Fibroblast of villous mesenchyme (primary cell): ENCODE results near the gene ANKMY2. TPM values are rescaled to one million over a fixed set of nuclear protein-coding genes. Genes with fewer than 3 reads are reported as not detected.

Experiments used
- DNase-seq: peaks from one replicate; pipeline ENCODE4 v3.0.0-alpha.2; 2010; ENCODE audit warnings: low read depth
- H3K4me3 ChIP-seq: 2 replicates; pipeline ENCODE4 v1.5.1; 2011; ENCODE audit warnings: low read depth, mild to moderate bottlenecking, low read length
- total RNA-seq: library from RNA; depleted of rRNA; stranded (reverse); fragments of >200 nt; gene quantifications from 2 replicates; pipeline ENCODE4 v1.2.3, GENCODE V29; 2012
- TF ChIP-seq, protein P1 (sequence below): IDR thresholded peaks from 2 replicates; pipeline ENCODE4 v1.5.1; 2012; ENCODE audit warnings: low read depth, mild to moderate bottlenecking, low read length; ENCODE audit not compliant: insufficient read depth

Gene ANKMY2
- total RNA-seq, 1 donor = 28.5 TPM

- TF ChIP-seq, protein P1, sequence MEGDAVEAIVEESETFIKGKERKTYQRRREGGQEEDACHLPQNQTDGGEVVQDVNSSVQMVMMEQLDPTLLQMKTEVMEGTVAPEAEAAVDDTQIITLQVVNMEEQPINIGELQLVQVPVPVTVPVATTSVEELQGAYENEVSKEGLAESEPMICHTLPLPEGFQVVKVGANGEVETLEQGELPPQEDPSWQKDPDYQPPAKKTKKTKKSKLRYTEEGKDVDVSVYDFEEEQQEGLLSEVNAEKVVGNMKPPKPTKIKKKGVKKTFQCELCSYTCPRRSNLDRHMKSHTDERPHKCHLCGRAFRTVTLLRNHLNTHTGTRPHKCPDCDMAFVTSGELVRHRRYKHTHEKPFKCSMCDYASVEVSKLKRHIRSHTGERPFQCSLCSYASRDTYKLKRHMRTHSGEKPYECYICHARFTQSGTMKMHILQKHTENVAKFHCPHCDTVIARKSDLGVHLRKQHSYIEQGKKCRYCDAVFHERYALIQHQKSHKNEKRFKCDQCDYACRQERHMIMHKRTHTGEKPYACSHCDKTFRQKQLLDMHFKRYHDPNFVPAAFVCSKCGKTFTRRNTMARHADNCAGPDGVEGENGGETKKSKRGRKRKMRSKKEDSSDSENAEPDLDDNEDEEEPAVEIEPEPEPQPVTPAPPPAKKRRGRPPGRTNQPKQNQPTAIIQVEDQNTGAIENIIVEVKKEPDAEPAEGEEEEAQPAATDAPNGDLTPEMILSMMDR = peak; percentile 74
- peak; percentile 63 for DNase-seq
- no peak overlapping the region for H3K4me3 ChIP-seq
Observed at GRCh38 chr7:16564909-16565426, 80.6 kb downstream of the ANKMY2 start.

GRCh38 chr7:16564023-16564380 is 81.6 kb downstream of the ANKMY2 start:
- no peak overlapping the region for H3K4me3 ChIP-seq
- TF ChIP-seq, protein P1 = no peak
- no peak for DNase-seq

GRCh38 chr7:16563281-16564022 is 82.1 kb downstream of the ANKMY2 start:
- H3K4me3 ChIP-seq = no peak overlapping the region
- TF ChIP-seq, protein P1 = no peak
- peak; percentile 34 for DNase-seq

DNA sequence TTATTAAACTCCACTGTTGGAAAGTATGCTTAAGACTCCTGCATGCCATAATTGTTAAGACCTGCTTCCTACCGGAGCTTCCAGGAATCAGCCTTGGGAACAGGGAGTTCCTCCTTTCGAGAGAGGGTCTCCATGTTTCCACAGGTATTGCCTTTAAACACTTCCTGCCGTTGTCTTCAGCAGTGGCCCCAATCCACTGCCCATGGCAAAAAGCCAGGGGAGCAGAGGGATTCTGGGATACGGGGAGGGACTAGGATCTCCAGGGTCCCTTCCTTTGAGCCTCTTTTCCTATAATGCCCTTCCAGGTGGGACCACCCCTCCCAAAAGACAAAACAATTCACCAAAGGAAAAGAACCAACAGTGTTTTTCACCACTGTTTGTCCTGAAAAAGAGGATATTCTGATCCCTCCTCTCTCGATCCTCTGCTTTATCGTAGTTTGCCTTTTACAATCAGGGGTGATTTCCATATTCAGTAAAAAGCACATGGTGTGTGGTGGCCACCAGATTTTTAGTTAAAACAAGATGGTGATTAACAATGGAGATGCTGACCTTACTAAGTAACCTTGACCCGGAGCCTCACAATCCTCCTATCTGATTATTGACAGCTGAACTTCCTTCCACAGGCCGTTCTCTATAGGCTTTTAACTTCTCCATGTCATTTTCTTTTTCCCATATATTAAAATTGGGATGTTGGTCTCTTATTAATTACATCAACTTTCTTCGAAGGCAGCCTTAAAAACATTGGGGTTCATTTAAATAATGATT is 82.9 kb downstream of the ANKMY2 start:
- no peak for DNase-seq
- TF ChIP-seq, protein P1 = no peak
- H3K4me3 ChIP-seq = no peak overlapping the region

GRCh38 chr7:16561943-16562342 is 83.6 kb downstream of the ANKMY2 start:
- no peak overlapping the region for H3K4me3 ChIP-seq
- TF ChIP-seq, protein P1 = no peak
- DNase-seq = no peak

DNA sequence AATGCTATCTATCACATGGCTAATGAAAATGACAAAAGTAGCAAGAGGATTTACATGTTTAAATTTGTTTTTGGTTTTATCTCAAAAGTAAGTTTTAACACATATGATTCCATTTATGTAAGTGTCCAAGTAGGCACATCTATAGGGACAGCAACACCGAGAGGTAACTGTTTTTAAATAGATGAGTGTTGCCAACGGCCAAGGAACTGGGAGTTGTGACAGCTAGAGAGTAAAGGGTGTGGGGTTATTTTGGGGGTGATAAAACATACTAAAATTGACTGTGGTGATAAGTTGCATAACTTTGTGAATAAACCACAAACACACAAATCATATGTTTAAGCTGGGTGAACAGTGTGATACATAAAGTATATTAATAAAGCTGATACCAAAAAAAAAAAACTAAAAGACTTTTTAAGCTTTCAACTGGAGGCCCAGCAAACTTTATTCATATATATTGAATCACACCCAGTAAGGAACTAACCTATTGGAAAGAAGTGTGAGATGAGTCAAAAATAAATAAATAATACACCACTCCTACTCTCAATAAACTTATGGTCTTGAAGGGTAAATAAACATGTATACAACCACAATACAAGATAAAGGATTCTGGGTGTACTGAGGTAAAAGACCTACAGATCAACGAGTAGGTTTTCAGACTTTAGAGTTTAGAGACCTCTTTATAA is 85.9 kb downstream of the ANKMY2 start:
- DNase-seq = no peak
- TF ChIP-seq, protein P1 = no peak
- no peak overlapping the region for H3K4me3 ChIP-seq
